Liver (tissue), 9 donors: ENCODE data around the gene ZNF653. TPM values are rescaled to one million over a fixed set of nuclear protein-coding genes. Genes with fewer than 3 reads are reported as not detected.
A peak's percentile ranks its signal among the peaks of the same experiment; 100 is the strongest.

ENCODE experiments used
- DNase-seq: peaks from one replicate; pipeline ENCODE4 v3.0.0-alpha.2; 2017; ENCODE audit warnings: low spot score
- H3K27ac ChIP-seq, 2 donors: one replicate each; pipeline ENCODE4 v1.7.0; 2013; ENCODE audit warnings: inconsistent platforms in 2 of 2, low read length in 2 of 2, control low read depth in 1 of 2, low read depth in 1 of 2, mild to moderate bottlenecking in 1 of 2
- H3K27me3 ChIP-seq, 4 donors: one replicate each; pipeline versions ENCODE4 v1.6.1 to v1.7.0; 2013; ENCODE audit warnings: low read length in 3 of 4, inconsistent platforms in 1 of 4, mild to moderate bottlenecking in 1 of 4, moderate library complexity in 1 of 4; ENCODE audit not compliant: control insufficient read depth in 4 of 4, insufficient read depth in 4 of 4
- H3K36me3 ChIP-seq, 4 donors: one replicate each; pipeline versions ENCODE4 v1.6.1 to v1.7.0; 2013; ENCODE audit warnings: low read length in 3 of 4, mild to moderate bottlenecking in 3 of 4, low read depth in 1 of 4, moderate library complexity in 1 of 4; ENCODE audit not compliant: control insufficient read depth in 4 of 4, insufficient read depth in 3 of 4
- H3K4me1 ChIP-seq, 4 donors: one replicate each; pipeline versions ENCODE4 v1.6.1 to v1.7.0; 2013; ENCODE audit warnings: low read length in 3 of 4, mild to moderate bottlenecking in 3 of 4, moderate library complexity in 1 of 4; ENCODE audit not compliant: control insufficient read depth in 4 of 4, insufficient read depth in 4 of 4
- H3K4me3 ChIP-seq, 3 donors: one replicate each; pipeline versions ENCODE4 v1.6.1 to v1.7.0; 2013; ENCODE audit warnings: low read length in 3 of 3, control low read depth in 1 of 3, low read depth in 1 of 3, mild to moderate bottlenecking in 1 of 3
- H3K9ac ChIP-seq, 2 donors: one replicate each; pipeline ENCODE4 v1.7.0; 2013; ENCODE audit warnings: low read length in 2 of 2, mild to moderate bottlenecking in 2 of 2, moderate library complexity in 2 of 2, control low read depth in 1 of 2, low read depth in 1 of 2
- H3K9me3 ChIP-seq, 4 donors: one replicate each; pipeline versions ENCODE4 v1.6.1 to v1.7.0; 2013; ENCODE audit warnings: low read length in 3 of 4; ENCODE audit not compliant: control insufficient read depth in 4 of 4
- ATF3 ChIP-seq: IDR thresholded peaks from 2 replicates; pipeline ENCODE4 v1.6.1; 2016; ENCODE audit warnings: antibody characterized with exemption
- EGR1 ChIP-seq, 2 donors: IDR thresholded peaks; 2 replicates each; pipeline ENCODE4 v1.6.1; 2016 to 2018; ENCODE audit warnings: antibody characterized with exemption in 2 of 2, low read depth in 2 of 2
- FOXA1 ChIP-seq: IDR thresholded peaks from 2 replicates; pipeline ENCODE4 v1.6.1; 2016; ENCODE audit warnings: antibody characterized with exemption
- FOXA2 ChIP-seq: IDR thresholded peaks from 2 replicates; pipeline ENCODE4 v1.6.1; 2016; ENCODE audit warnings: antibody characterized with exemption
- GABPA ChIP-seq, 2 donors: IDR thresholded peaks in 1 of 2; conservative IDR thresholded peaks in 1 of 2; 2 replicates each; pipeline ENCODE4 v1.6.1; 2016; ENCODE audit warnings: antibody characterized with exemption in 2 of 2, mild to moderate bottlenecking in 1 of 2, moderate library complexity in 1 of 2
- HNF4A ChIP-seq, 2 donors: conservative IDR thresholded peaks; 2 replicates each; pipeline ENCODE4 v1.6.1; 2016; ENCODE audit warnings: antibody characterized with exemption in 2 of 2, mild to moderate bottlenecking in 2 of 2
- HNF4G ChIP-seq: IDR thresholded peaks from 2 replicates; pipeline ENCODE4 v1.6.1; 2016; ENCODE audit warnings: antibody characterized with exemption
- JUND ChIP-seq, 2 donors: IDR thresholded peaks; 2 replicates each; pipeline ENCODE4 v1.6.1; 2016; ENCODE audit warnings: antibody characterized with exemption in 2 of 2
- NR2F2 ChIP-seq: IDR thresholded peaks from 2 replicates; pipeline ENCODE4 v1.6.1; 2016; ENCODE audit warnings: antibody characterized with exemption
- RAD21 ChIP-seq, 2 donors: IDR thresholded peaks; 2 replicates each; pipeline ENCODE4 v1.6.1; 2016; ENCODE audit warnings: antibody characterized with exemption in 2 of 2, mild to moderate bottlenecking in 2 of 2
- RXRA ChIP-seq, 2 donors: IDR thresholded peaks; 2 replicates each; pipeline ENCODE4 v1.6.1; 2017 to 2018; ENCODE audit warnings: antibody characterized with exemption in 2 of 2, mild to moderate bottlenecking in 1 of 2
- SP1 ChIP-seq: IDR thresholded peaks from 2 replicates; pipeline ENCODE4 v1.6.1; 2018; ENCODE audit warnings: antibody characterized with exemption, mild to moderate bottlenecking
- TAF1 ChIP-seq: conservative IDR thresholded peaks from 2 replicates; pipeline ENCODE4 v1.6.1; 2016; ENCODE audit warnings: antibody characterized with exemption, mild to moderate bottlenecking
- YY1 ChIP-seq: IDR thresholded peaks from 2 replicates; pipeline ENCODE4 v1.6.1; 2016; ENCODE audit warnings: antibody characterized with exemption, mild to moderate bottlenecking
- WGBS: extraction: QIAGEN DNeasy Blood & Tissue Kit; methylation state at CpG from one replicate; pipeline ENCODE4 v1.1.7; 2013; 5-methylcytosine and 5-hydroxymethylcytosine counted together
- polyA plus RNA-seq, 2 donors: library from polyadenylated mRNA; stranded (reverse) in 1 of 2; unstranded in 1 of 2; fragments of 200-250 nt in 1 of 2; fragments of >200 nt in 1 of 2; fragmentation: Nextera tagmentation in 1 of 2; extraction: Ambion mirVana in 1 of 2; gene quantifications; one replicate each; pipeline versions ENCODE4 v1.2.1 to v1.2.3, GENCODE V29; 2013 to 2015
- total RNA-seq, 2 donors: library from RNA; depleted of rRNA; stranded (reverse); fragments of >200 nt; gene quantifications; one replicate each; pipeline ENCODE4 v1.2.3, GENCODE V29; 2014
- TF ChIP-seq, protein P1 (sequence below): IDR thresholded peaks from 2 replicates; pipeline ENCODE4 v1.6.1; 2016; ENCODE audit warnings: antibody characterized with exemption
- TF ChIP-seq, protein P2 (sequence below): fragments of 150-350 bp; IDR thresholded peaks from 2 replicates; pipeline ENCODE4 v1.5.1; 2017; ENCODE audit warnings: improper control_type of control experiment, low read depth, low read length; ENCODE audit not compliant: missing input control
- TF ChIP-seq, protein P3 (sequence below): IDR thresholded peaks from 2 replicates; pipeline ENCODE4 v1.6.1; 2016; ENCODE audit warnings: antibody characterized with exemption
- TF ChIP-seq, protein P4 (sequence below): IDR thresholded peaks from 2 replicates; pipeline ENCODE4 v1.6.1; 2016; ENCODE audit warnings: antibody characterized with exemption, mild to moderate bottlenecking
- donor health status: healthy.
- donor health status: healthy.
- donor health status: healthy.
- donor health status: healthy.
- donor health status: healthy.

The ZNF653 gene
- total and polyA plus RNA-seq, 4 donors: 1.3 to 4.6 (median 3.1) TPM

- TF ChIP-seq, protein P1, sequence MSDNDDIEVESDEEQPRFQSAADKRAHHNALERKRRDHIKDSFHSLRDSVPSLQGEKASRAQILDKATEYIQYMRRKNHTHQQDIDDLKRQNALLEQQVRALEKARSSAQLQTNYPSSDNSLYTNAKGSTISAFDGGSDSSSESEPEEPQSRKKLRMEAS: no peak
Measured at GRCh38 chr19:11437955-11438354, 67.7 kb downstream of the ZNF653 start (continued).

GRCh38 chr19:11435833-11436313, 69.8 kb downstream of the ZNF653 start:
- TF ChIP-seq FOXA1 (no peak), RXRA (IDR thresholded peaks at IDR 0.05) (no peak), SP1 (no peak), FOXA2 (no peak)
- Histone ChIP-seq H3K36me3 (peaks cover 2 to 12% (median 8%) of the 10 kb centered on the region in 4 donors), H3K9me3 (no peaks in the 10 kb centered on the region), H3K4me1 (peaks cover 9 to 17% (median 15%) of the 10 kb centered on the region in 4 donors), H3K27me3 (no peaks in the 10 kb centered on the region), H3K9ac (peak overlapping the region; percentile 46 to 70), H3K27ac (peak overlapping the region; percentile 63 to 75), H3K4me3 (peak overlapping the region; percentile 77 to 93 (median 82))
- DNase-seq: peak; percentile 43
- 4% methylated on average over 21 of the region's 21 CpGs for WGBS

DNA sequence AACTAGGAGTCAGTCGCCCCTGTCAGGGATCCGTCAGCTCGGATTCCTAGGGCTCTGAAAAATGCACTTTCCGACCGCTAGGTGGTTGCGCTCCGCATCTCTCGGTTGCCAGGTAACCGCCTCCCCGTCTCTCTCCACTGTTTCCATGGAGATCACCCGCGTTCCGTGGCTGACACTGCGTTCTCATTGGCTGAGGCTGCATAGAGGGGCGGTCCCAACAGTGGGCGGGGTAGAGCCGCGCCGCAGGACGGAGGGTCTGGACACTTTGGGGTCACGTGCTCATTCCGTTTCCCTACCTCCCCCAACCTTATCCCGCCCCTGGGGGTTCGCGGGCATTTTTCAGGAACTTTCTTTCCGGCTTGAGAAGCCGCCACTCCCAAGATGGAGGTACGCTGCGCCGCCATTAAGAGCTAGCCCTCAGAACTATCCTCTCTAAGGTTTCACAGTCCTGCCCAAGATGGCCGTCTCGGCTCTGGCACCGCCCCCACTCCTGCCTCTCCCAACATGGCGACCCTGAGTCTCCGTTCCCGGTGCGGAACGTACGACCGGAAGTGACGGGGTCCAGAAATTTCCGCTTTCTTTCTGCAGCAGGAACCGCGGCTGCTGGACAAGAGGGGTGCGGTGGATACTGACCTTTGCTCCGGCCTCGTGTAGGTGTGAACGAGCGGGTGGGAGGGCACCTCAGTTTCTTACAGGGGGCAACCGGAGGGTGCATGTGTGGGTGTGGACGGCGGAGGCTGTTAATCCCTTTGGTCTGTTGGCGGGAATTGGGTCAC, 70.4 kb downstream of the ZNF653 start, which contains the start of the genes ODAD3 and PRKCSH:
TSS of gene ODAD3 (minus strand) at position 65 of the 776 bp plus-strand sequence. CDS start 105 bp downstream, outside the sequence.
TSS of gene PRKCSH (plus strand) at position 579 of the 776 bp plus-strand sequence. CDS start 483 bp downstream, outside the sequence.
- peak within 1 kb of the TSS; percentile 77 to 93 (median 82) for H3K4me3 ChIP-seq
- H3K9me3 ChIP-seq: no peaks in the 10 kb centered on the region
- under 1% methylated on average over 53 of the region's 53 CpGs for WGBS
- peak within 1 kb of the TSS; percentile 63 to 75 for H3K27ac ChIP-seq
- peaks cover 0 to 9% (median 5%) of the 10 kb centered on the region in 4 donors for H3K36me3 ChIP-seq
- peak within 1 kb of the TSS; percentile 53 to 70 for H3K9ac ChIP-seq
- H3K27me3 ChIP-seq: no peaks in the 10 kb centered on the region
- TF ChIP-seq HNF4G: peak; percentile 53
- TF ChIP-seq RXRA (IDR thresholded peaks at IDR 0.05): peak; percentile 59 to 76
- TF ChIP-seq, protein P2, sequence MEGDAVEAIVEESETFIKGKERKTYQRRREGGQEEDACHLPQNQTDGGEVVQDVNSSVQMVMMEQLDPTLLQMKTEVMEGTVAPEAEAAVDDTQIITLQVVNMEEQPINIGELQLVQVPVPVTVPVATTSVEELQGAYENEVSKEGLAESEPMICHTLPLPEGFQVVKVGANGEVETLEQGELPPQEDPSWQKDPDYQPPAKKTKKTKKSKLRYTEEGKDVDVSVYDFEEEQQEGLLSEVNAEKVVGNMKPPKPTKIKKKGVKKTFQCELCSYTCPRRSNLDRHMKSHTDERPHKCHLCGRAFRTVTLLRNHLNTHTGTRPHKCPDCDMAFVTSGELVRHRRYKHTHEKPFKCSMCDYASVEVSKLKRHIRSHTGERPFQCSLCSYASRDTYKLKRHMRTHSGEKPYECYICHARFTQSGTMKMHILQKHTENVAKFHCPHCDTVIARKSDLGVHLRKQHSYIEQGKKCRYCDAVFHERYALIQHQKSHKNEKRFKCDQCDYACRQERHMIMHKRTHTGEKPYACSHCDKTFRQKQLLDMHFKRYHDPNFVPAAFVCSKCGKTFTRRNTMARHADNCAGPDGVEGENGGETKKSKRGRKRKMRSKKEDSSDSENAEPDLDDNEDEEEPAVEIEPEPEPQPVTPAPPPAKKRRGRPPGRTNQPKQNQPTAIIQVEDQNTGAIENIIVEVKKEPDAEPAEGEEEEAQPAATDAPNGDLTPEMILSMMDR: peak; percentile 99
- TF ChIP-seq YY1: peak; percentile 100
- peak; percentile 58 for TF ChIP-seq ATF3
- peak; percentile 77 to 85 for TF ChIP-seq HNF4A (conservative IDR thresholded peaks at IDR 0.05)
- no peak for TF ChIP-seq TAF1
- TF ChIP-seq FOXA2: peak; percentile 40
- TF ChIP-seq, protein P3, sequence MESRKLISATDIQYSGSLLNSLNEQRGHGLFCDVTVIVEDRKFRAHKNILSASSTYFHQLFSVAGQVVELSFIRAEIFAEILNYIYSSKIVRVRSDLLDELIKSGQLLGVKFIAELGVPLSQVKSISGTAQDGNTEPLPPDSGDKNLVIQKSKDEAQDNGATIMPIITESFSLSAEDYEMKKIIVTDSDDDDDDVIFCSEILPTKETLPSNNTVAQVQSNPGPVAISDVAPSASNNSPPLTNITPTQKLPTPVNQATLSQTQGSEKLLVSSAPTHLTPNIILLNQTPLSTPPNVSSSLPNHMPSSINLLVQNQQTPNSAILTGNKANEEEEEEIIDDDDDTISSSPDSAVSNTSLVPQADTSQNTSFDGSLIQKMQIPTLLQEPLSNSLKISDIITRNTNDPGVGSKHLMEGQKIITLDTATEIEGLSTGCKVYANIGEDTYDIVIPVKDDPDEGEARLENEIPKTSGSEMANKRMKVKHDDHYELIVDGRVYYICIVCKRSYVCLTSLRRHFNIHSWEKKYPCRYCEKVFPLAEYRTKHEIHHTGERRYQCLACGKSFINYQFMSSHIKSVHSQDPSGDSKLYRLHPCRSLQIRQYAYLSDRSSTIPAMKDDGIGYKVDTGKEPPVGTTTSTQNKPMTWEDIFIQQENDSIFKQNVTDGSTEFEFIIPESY: no peak
- TF ChIP-seq FOXA1: peak; percentile 54
- TF ChIP-seq SP1: peak; percentile 92
- peak; percentile 62 to 84 for TF ChIP-seq EGR1 (IDR thresholded peaks at IDR 0.05; ENCODE audit: low read depth in 2 of 2)
- peak in 1 of 2 donors; percentile 73 for TF ChIP-seq JUND (IDR thresholded peaks at IDR 0.05)
- TF ChIP-seq NR2F2: peak; percentile 69
- TF ChIP-seq, protein P4, sequence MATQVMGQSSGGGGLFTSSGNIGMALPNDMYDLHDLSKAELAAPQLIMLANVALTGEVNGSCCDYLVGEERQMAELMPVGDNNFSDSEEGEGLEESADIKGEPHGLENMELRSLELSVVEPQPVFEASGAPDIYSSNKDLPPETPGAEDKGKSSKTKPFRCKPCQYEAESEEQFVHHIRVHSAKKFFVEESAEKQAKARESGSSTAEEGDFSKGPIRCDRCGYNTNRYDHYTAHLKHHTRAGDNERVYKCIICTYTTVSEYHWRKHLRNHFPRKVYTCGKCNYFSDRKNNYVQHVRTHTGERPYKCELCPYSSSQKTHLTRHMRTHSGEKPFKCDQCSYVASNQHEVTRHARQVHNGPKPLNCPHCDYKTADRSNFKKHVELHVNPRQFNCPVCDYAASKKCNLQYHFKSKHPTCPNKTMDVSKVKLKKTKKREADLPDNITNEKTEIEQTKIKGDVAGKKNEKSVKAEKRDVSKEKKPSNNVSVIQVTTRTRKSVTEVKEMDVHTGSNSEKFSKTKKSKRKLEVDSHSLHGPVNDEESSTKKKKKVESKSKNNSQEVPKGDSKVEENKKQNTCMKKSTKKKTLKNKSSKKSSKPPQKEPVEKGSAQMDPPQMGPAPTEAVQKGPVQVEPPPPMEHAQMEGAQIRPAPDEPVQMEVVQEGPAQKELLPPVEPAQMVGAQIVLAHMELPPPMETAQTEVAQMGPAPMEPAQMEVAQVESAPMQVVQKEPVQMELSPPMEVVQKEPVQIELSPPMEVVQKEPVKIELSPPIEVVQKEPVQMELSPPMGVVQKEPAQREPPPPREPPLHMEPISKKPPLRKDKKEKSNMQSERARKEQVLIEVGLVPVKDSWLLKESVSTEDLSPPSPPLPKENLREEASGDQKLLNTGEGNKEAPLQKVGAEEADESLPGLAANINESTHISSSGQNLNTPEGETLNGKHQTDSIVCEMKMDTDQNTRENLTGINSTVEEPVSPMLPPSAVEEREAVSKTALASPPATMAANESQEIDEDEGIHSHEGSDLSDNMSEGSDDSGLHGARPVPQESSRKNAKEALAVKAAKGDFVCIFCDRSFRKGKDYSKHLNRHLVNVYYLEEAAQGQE: peak; percentile 84
- TF ChIP-seq RAD21 (IDR thresholded peaks at IDR 0.05): peak; percentile 37 to 53
- TF ChIP-seq, protein P1: peak; percentile 64
- peak; percentile 92 to 98 for TF ChIP-seq GABPA (IDR thresholded peaks at IDR 0.05 in 1 of 2, conservative IDR thresholded peaks at IDR 0.05 in 1 of 2)
- peak; percentile 97 for DNase-seq
- H3K4me1 ChIP-seq: peaks cover 9 to 17% (median 15%) of the 10 kb centered on the region in 4 donors
